Fibroblast of pulmonary artery (primary cell): ENCODE results near the gene IFRD2.
A peak's percentile ranks its signal among the peaks of the same experiment; 100 is the strongest.

Source experiments
- DNase-seq: peaks from one replicate; pipeline ENCODE4 v3.0.0-alpha.2; 2010; ENCODE audit warnings: low read depth
- H3K4me3 ChIP-seq: replicated peaks from 2 replicates; pipeline ENCODE4 v1.5.1; 2011; ENCODE audit warnings: low read depth, mild to moderate bottlenecking, control low read depth, low read length, moderate library complexity
- TF ChIP-seq, protein P1 (sequence below): IDR thresholded peaks from 2 replicates; pipeline ENCODE4 v1.5.1; 2011; ENCODE audit warnings: mild to moderate bottlenecking, control low read depth, low read length, inconsistent platforms; ENCODE audit errors: missing control alignments

Gene IFRD2

DNA sequence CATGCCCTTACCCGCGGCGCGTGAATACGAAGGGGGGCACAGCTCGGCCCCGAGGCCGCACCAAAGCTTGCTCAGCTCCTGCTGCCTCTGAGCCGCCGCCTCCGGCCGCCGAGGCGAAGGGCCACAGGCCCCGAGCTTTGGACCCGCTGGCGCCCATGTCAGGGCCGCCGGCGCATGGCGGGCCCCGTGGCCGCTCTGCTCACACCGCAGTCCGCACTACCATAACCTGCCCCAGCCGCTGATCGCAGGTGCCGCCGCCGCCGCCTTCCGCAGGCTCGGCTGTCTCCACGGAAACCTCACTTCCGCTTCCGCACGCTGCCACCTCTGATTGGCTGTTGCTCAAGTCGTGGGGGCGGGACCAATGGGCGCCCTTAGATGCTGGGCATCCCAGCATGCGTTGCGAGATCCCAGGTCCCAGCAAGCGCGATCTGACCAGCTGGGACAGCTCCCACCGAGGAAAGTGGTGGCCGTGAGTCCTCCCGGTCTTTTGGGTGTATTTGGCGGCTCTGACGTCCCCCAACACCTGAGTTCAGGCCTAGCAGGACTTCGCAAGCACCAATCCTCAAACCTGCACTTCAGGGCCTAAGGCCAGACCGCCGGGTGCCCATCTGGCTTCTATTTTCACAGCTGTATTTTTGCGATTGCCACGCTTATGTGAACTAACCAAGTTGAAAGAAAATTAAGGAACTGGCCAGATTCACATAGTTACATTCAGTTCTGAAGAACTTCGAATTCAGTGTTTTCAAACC, 35.9 kb upstream of the IFRD2 start, which contains the start of gene TUSC2:
Gene TUSC2, minus strand, starts transcription at position 281 of the 749 bp plus-strand sequence. Its CDS starts 124 bp downstream, at position 157.
- peak within 1 kb of the TSS; percentile 88 for H3K4me3 ChIP-seq
- peak; percentile 97 for DNase-seq

GRCh38 chr3:50327129-50327528, 34.9 kb upstream of the IFRD2 start:
- peak overlapping the region; percentile 88 for H3K4me3 ChIP-seq
- TF ChIP-seq, protein P1, sequence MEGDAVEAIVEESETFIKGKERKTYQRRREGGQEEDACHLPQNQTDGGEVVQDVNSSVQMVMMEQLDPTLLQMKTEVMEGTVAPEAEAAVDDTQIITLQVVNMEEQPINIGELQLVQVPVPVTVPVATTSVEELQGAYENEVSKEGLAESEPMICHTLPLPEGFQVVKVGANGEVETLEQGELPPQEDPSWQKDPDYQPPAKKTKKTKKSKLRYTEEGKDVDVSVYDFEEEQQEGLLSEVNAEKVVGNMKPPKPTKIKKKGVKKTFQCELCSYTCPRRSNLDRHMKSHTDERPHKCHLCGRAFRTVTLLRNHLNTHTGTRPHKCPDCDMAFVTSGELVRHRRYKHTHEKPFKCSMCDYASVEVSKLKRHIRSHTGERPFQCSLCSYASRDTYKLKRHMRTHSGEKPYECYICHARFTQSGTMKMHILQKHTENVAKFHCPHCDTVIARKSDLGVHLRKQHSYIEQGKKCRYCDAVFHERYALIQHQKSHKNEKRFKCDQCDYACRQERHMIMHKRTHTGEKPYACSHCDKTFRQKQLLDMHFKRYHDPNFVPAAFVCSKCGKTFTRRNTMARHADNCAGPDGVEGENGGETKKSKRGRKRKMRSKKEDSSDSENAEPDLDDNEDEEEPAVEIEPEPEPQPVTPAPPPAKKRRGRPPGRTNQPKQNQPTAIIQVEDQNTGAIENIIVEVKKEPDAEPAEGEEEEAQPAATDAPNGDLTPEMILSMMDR: no peak
- DNase-seq: no peak

More for the DNA sequence above, 35.9 kb upstream of the IFRD2 start, which contains the start of gene TUSC2:
- TF ChIP-seq, protein P1: no peak

DNA sequence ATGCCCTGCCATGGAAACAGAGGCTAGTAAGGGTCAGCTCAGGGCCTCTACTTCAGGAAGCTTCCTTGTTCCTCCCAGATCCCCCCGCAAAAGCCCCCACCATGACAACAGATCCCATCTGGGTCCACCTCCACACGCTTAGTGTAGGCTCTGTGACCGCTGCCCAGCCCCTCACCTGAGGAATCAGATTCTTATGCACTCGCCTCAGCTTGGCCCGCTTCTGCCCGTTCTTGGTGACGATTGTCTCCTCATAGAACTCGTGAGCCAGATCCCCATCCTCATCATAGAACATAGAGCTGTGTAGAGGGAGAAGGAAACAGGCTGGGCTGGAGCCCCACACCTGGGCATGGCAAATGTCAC, 33.9 kb upstream of the IFRD2 start:
- no peak for DNase-seq
- no peak overlapping the region for H3K4me3 ChIP-seq
- TF ChIP-seq, protein P1: no peak

- no peak for DNase-seq
- TF ChIP-seq, protein P1: no peak
Measured at GRCh38 chr3:50325497-50326181, 33.4 kb upstream of the IFRD2 start.

DNA sequence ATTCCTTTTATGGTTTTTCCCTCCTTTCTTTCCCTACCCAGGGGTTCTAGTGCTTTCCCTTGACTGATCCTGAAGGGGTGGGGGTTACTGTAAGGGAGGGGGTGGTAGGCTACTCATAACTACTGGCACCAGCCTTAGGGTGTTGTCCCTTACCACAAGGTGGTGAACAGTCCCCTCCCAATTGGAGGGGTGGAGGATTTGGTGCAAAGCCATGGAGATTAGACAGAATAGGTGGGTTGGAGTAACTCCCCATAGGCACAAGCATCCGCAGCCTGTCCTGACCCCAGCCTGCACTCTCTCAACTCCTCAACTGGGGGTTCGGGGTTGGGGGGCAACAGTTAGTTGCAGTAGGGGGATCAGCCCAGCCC, 32.9 kb upstream of the IFRD2 start:
- no peak overlapping the region for H3K4me3 ChIP-seq
- TF ChIP-seq, protein P1: no peak
- no peak for DNase-seq

More at GRCh38 chr3:50325497-50326181, 33.4 kb upstream of the IFRD2 start:
- H3K4me3 ChIP-seq: no peak overlapping the region

- H3K4me3 ChIP-seq: no peak overlapping the region
- DNase-seq: peak; percentile 73
- TF ChIP-seq, protein P1: peak; percentile 89
Measured at GRCh38 chr3:50324351-50325112, 32.3 kb upstream of the IFRD2 start.
